Astrocyte of the hippocampus (primary cell): Measurements from ENCODE around the gene LMF2.

Experiments
- DNase-seq: peaks from one replicate; pipeline ENCODE4 v3.0.0; 2011; ENCODE audit warnings: low read depth, low spot score

Gene LMF2

DNA sequence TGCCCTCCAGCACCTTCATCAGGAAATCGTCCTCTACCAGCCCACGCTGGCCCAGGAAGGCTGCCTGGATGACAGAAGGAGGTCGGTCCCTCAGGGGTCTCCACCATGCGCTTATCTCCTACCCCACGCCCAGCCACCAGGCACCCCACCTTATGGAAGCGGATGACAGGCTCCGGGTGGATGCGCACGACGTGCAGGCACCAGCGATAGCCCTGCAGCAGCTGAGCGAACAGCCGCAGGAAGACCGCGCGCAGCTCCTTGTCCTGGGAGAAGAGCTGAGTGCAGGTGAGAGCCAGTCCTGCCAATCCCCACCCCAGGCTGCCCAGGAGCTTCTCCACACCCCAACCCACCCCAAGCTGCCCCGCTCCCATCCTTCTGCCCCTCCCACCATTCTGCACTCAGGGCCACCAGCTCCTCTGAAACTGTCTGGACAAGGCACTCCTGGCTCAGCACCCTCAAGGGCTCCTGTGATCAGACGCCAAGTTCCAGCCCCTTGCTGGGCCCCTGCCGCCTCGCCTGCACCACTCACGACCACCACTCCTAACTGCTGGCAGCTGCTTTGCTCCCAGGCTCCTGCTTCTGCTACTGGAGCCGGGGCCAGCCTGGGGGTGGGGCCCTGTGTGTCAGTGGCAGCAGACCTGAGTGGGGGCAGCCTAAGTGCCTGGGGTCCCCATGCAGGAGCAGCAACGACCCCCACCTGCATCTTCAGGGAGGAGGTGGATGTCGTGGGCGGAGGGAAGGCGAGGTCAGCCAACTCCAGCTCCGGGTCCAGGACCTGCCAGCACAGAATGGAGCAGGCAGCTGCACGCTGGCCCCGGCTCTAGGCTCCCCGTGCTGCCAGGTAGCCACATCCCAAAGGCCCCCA is 42.2 kb downstream of the LMF2 start:
- no peak for DNase-seq

GRCh38 chr22:50464451-50464850 is 43.1 kb downstream of the LMF2 start:
- no peak for DNase-seq

DNA sequence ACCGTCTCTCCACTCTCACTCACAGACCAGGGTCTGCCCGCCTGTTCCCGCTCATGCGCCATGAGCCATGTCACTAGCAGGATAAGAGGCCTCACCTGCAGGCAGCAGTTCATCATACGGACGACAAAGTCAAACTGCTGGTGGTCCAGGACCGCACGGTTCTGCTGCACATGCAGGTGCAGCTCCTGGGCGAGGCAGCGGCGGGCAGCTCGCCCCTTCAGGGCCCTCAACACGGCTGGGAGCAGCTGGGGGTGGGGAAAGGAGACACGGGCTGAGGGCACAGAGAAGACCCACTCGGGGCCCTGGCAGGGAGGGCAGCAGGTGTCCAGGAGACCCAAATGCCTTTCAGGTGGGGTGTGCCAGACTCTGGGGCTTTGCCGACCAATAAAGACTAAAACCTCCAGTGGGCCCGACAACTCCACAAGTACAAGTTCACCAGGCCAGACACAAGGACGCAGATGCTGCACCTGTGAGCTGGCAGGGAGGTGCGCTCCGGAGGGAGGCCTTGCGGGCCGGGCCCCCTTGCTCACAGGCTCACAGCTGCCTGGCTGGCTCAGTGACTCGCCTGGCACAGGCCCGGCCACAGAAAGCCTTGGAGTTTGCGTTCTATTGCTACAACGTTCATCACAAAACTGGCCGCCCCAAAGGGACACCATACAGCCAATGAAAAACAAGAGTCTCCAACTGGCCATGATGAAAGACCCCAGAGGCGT is 44.2 kb downstream of the LMF2 start:
- DNase-seq: no peak

DNA sequence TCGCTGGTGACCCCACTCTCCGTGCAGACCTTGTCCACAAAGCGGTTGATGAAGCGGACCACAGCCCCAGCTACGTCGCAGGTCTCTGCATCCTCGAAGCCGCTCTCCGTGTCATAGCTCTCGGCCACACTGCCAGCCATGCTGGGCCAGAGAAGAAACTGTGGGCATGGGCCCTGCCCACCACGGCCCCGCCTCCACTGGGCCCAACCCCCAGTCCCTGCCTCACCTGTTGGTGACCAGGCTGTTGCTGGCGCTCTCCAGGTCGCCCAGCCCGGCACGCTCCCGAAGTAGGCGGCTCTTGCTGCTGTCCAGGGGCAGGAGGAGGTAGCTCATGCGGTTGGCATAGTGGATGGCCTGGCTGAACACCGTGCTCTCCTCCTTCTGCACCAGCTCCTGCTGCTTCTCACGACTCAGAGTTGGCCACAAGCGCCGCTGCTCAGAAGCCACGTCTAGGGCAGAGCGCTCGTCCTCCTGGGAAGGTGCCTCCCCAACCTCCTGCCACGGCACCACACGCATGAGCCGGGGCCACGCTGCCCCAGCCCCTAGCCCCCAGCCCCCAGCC is 45.4 kb downstream of the LMF2 start:
- no peak for DNase-seq

DNA sequence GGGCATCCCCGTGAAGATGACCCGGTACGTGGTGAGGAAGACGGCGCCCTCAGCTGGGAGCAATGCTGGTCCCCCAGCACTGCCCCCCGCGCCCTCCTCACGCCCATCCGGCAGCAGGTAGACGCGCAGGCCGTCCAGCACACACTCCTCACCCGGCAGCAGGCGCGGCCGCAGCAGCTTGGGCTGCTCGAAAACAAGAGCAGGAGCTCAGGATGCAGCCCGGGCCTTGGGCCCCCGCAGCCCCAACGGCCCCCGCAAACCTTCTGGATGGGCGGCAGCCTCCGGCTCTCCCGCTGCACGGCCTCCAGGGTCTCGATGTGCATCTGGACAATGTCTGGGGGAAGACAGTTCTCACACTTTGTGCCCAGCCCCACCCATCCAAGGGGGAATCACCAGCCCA is 46.0 kb downstream of the LMF2 start:
- DNase-seq: no peak

GRCh38 chr22:50460938-50461337 is 46.6 kb downstream of the LMF2 start:
- no peak for DNase-seq

DNA sequence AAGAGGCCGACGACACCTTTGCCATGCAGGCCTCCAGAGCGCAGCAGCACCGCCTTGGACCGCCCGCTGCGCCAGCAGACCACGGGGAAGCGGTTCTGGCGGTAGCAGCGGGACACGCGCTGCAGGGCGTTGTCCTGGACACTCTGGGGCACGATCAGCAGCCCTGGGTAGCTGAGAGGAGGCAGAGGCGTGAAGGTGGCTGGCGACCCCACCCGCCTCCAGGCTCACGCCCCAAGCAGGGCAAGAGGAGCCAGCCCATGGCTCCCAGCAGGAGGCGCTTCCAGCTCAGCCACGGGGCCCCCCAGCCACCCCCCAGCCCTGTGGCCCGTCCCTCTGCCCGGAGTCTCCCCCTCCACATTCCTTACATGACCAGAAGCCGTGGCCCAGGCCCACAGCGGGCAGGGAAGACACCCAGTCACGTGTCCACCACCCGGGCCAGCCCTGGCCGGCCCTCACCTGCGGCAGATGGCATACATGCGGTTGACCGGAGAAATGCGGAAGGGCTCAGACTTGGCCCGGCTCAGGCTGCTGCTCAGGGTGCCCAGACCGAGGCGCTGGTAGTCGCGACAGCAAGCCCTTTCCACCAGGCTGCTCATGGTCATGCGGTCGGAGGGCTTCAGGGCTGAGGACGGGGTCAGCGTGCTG is 47.9 kb downstream of the LMF2 start:
- no peak for DNase-seq

GRCh38 chr22:50459016-50459415 is 48.5 kb downstream of the LMF2 start:
- no peak for DNase-seq

DNA sequence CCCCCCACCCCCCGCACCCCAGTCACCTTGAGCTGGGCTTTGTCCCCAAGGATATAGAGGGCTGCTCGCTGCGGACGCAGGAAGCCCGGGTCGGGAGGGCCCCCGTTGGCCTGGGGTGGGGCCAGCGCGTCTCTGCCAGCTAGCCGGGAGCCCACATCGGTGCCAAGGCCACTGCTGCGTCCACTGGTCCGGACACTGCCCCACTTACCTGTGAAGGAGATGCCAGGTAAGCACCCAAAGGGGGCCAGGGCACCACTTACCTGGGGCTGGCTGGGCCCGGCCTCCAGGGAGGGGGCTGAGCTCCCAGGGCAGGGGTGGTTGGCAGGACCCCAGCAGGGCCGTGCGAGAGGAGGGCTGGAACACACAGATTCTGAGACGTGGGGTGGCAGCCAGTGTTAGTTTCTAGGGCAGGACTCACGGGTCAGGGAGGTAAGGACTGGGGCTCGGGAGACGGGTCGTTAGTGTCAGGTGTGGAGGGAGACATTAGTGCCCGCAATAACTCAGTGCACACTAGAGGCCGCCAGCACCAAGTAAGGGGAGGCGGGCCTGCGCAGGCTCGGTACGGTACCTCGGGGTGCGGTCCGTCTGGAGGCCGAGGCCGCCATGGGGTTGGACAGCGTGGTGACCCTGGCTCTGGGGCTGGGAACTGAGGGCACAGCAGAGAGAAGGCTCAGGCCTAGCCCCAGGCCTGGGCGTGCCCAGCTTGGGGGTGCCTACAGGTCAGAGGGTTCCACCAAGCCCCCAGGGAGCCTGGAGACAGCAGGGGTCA is 50.9 kb downstream of the LMF2 start:
- DNase-seq: no peak

GRCh38 chr22:50456026-50456425 is 51.5 kb downstream of the LMF2 start:
- no peak for DNase-seq

- DNase-seq: no peak
These were observed 52.3 kb downstream of the LMF2 start for GRCh38 chr22:50455201-50455600.

DNA sequence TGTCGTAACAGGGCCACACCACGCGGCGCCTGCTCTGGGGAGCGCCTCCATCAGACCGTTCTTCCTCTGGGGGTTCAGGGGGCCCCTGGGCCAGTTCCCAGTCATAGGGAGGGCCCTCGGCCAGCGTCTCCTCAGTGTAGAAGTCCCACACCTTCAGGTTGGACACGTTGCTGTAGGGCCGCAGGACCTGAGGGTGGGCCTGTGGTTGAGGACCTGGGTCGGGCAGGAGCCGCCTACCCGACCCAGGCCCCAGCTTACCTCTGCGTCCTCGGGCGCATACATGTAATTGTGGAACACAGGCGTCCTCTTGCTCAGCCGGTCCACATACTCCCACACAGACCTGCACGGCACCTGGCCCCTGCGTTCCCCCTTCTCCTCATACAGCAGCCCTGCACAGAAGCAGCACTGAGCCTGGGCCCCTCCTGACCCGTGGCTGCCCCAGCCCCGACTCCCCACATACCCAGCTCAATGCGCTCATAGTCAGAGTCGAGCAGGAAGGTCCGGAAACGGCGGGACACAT is 52.9 kb downstream of the LMF2 start:
- DNase-seq: no peak
